Stimulated activated CD4-positive, alpha-beta T cell treated with anti-CD3 and anti-CD28 coated beads, TNF-alpha, amount 100 ng/mL, for 1 hour (primary cell): ENCODE results near the gene PDE4B.

Experiments
- DNase-seq, 3 donors: peaks; one replicate each; pipeline ENCODE4 v3.0.0-alpha.2; 2020; ENCODE audit warnings: low read depth in 3 of 3, low spot score in 1 of 3

The PDE4B gene

GRCh38 chr1:66374148-66374547, 581.5 kb downstream of the PDE4B start:
- no peak for DNase-seq

GRCh38 chr1:66374561-66375111, 581.9 kb downstream of the PDE4B start:
- DNase-seq, result no peak

- no peak for DNase-seq
These were observed 582.4 kb downstream of the PDE4B start for GRCh38 chr1:66375125-66375524.

- DNase-seq, result no peak
These were observed 587.9 kb downstream of the PDE4B start for GRCh38 chr1:66380452-66381212.

GRCh38 chr1:66381621-66382275, 589.1 kb downstream of the PDE4B start:
- DNase-seq, result no peak

- no peak for DNase-seq
These were observed 590.5 kb downstream of the PDE4B start for GRCh38 chr1:66383168-66383567.

GRCh38 chr1:66383611-66384010, 590.9 kb downstream of the PDE4B start:
- no peak for DNase-seq

GRCh38 chr1:66384258-66384921, 591.7 kb downstream of the PDE4B start:
- DNase-seq, result no peak

- no peak for DNase-seq
These were observed 594.0 kb downstream of the PDE4B start for GRCh38 chr1:66386712-66387111.

GRCh38 chr1:66388913-66389312, 596.2 kb downstream of the PDE4B start:
- no peak for DNase-seq

GRCh38 chr1:66393586-66394287, 601.0 kb downstream of the PDE4B start:
- no peak for DNase-seq

- DNase-seq, result no peak
These were observed 601.9 kb downstream of the PDE4B start for GRCh38 chr1:66394603-66395002.

GRCh38 chr1:66395202-66396061, 602.7 kb downstream of the PDE4B start:
- DNase-seq, result no peak

- no peak for DNase-seq
These were observed 603.7 kb downstream of the PDE4B start for GRCh38 chr1:66396212-66396890.

GRCh38 chr1:66397192-66397591, 604.5 kb downstream of the PDE4B start:
- no peak for DNase-seq

- no peak for DNase-seq
These were observed 607.3 kb downstream of the PDE4B start for GRCh38 chr1:66399888-66400529.

GRCh38 chr1:66400660-66401059, 608.0 kb downstream of the PDE4B start:
- DNase-seq, result no peak

GRCh38 chr1:66401244-66401643, 608.5 kb downstream of the PDE4B start:
- no peak for DNase-seq

- no peak for DNase-seq
These were observed 609.5 kb downstream of the PDE4B start for GRCh38 chr1:66402194-66402593.
